ENCODE measurements around the gene PF4V1.
"Not testable (repeated sequence)": the region's sequence is repeated elsewhere in the genome, so short reads cannot be mapped to it uniquely, and the experiment has no call there.

- not testable (repeated sequence) for TF ChIP-seq CTCF (conservative IDR thresholded peaks at IDR 0.05; ENCODE audit: low read length); EZH2phosphoT487 (IDR thresholded peaks at IDR 0.05; ENCODE audit: borderline replicate concordance)
These were observed 46.2 kb downstream of the PF4V1 start for GRCh38 chr4:73899338-73899737.
